HCT116 (cell line): ENCODE measurements around the gene GLRA3.

Experiments used
- EZH2 ChIP-seq: fragments of 200-600 bp; sonication (generic); IDR thresholded peaks from 2 replicates; pipeline ENCODE4 v1.6.1; 2017; ENCODE audit warnings: antibody characterized with exemption, mixed run types
- POLR2A ChIP-seq: IDR thresholded peaks from 2 replicates; pipeline ENCODE4 v1.7.0; 2011; ENCODE audit warnings: borderline replicate concordance; ENCODE audit not compliant: insufficient read depth, insufficient read length; ENCODE audit errors: extremely low read depth
- POLR2AphosphoS5 ChIP-seq: IDR thresholded peaks from 2 replicates; pipeline ENCODE4 v1.6.1; 2011; ENCODE audit warnings: mild to moderate bottlenecking, low read depth, low read length, moderate library complexity
- SRF ChIP-seq: IDR thresholded peaks from 2 replicates; pipeline ENCODE4 v1.6.1; 2012; ENCODE audit warnings: low read depth
- TF ChIP-seq, protein P1 (sequence below), 3 experiments: fragments of 200-600 bp in 1 of 3; sonication (generic) in 1 of 3; IDR thresholded peaks in 2 of 3; conservative IDR thresholded peaks in 1 of 3; 2 replicates each; pipeline ENCODE4 v1.5.1; 2012 to 2017; ENCODE audit warnings: low read depth in 2 of 3, low read length in 2 of 3, antibody characterized with exemption in 1 of 3, borderline replicate concordance in 1 of 3, control low read depth in 1 of 3, mild to moderate bottlenecking in 1 of 3, mixed read lengths in 1 of 3, mixed run types in 1 of 3, moderate library complexity in 1 of 3; ENCODE audit not compliant: insufficient read depth in 1 of 3
- TF ChIP-seq, protein P2 (sequence below): IDR thresholded peaks from 2 replicates; pipeline ENCODE4 v1.6.1; 2012; ENCODE audit warnings: low read depth

DNA sequence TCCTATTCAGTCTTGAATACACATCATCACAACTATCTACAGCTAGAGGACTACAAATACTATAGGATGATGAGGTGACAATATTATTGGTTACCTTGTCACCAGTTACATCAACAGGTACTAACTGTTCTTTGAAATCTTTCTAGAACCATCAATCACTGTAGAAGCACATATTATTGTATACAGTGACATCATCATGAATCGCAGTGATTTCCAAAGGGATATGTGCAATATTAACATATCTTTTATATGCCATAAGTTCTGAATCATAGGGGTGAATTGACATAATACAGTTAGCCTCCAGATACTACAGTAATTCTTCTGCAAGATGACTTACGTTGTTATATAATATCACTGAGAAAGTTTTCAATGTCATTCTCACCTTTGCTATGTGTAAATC lies 201.6 kb downstream of the GLRA3 start:
- TF ChIP-seq POLR2A (no peak), EZH2 (no peak), SRF (no peak), POLR2AphosphoS5 (no peak)
- TF ChIP-seq, protein P1, sequence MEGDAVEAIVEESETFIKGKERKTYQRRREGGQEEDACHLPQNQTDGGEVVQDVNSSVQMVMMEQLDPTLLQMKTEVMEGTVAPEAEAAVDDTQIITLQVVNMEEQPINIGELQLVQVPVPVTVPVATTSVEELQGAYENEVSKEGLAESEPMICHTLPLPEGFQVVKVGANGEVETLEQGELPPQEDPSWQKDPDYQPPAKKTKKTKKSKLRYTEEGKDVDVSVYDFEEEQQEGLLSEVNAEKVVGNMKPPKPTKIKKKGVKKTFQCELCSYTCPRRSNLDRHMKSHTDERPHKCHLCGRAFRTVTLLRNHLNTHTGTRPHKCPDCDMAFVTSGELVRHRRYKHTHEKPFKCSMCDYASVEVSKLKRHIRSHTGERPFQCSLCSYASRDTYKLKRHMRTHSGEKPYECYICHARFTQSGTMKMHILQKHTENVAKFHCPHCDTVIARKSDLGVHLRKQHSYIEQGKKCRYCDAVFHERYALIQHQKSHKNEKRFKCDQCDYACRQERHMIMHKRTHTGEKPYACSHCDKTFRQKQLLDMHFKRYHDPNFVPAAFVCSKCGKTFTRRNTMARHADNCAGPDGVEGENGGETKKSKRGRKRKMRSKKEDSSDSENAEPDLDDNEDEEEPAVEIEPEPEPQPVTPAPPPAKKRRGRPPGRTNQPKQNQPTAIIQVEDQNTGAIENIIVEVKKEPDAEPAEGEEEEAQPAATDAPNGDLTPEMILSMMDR (IDR thresholded peaks at IDR 0.05 in 2 of 3, conservative IDR thresholded peaks at IDR 0.05 in 1 of 3; ENCODE audit: borderline replicate concordance in 1 of 3, insufficient read depth in 1 of 3, low read depth in 2 of 3, low read length in 2 of 3), result no peak
- TF ChIP-seq, protein P2, sequence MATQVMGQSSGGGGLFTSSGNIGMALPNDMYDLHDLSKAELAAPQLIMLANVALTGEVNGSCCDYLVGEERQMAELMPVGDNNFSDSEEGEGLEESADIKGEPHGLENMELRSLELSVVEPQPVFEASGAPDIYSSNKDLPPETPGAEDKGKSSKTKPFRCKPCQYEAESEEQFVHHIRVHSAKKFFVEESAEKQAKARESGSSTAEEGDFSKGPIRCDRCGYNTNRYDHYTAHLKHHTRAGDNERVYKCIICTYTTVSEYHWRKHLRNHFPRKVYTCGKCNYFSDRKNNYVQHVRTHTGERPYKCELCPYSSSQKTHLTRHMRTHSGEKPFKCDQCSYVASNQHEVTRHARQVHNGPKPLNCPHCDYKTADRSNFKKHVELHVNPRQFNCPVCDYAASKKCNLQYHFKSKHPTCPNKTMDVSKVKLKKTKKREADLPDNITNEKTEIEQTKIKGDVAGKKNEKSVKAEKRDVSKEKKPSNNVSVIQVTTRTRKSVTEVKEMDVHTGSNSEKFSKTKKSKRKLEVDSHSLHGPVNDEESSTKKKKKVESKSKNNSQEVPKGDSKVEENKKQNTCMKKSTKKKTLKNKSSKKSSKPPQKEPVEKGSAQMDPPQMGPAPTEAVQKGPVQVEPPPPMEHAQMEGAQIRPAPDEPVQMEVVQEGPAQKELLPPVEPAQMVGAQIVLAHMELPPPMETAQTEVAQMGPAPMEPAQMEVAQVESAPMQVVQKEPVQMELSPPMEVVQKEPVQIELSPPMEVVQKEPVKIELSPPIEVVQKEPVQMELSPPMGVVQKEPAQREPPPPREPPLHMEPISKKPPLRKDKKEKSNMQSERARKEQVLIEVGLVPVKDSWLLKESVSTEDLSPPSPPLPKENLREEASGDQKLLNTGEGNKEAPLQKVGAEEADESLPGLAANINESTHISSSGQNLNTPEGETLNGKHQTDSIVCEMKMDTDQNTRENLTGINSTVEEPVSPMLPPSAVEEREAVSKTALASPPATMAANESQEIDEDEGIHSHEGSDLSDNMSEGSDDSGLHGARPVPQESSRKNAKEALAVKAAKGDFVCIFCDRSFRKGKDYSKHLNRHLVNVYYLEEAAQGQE, result no peak
